ENCODE data around the gene CLOCK.

DNA sequence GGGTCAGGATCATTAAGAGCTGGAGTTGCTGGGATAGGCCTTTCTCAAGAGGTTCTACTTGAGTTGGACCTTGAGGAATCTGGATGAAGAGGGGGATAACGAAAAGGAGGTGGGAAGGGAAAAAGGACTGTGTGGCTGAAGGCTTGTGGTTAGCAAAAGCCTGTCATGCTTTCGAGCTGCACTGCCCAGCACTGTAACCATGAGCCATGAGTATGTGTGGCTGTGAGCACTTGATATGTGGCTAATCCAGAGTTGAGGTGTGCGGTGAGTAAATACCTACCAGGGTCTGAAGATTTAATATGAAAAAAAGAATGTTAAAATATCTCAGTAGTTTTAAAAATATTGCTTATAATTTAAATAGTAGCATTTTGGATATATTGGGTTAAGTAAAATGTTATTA lies 139.6 kb downstream of the CLOCK start:
- TF ChIP-seq POLR2AphosphoS5 (IDR thresholded peaks at IDR 0.05; ENCODE audit: low read depth, low read length) (no peak), POLR2A (IDR thresholded peaks at IDR 0.05; ENCODE audit: low read depth, low read length) (no peak), TAF1 (IDR thresholded peaks at IDR 0.05; ENCODE audit: low read depth, low read length) (no peak)

Measured in GM12891 (cell line).